Thyroid gland (tissue), 4 donors: Measurements from ENCODE around the gene SLC6A7.

Source experiments
- POLR2A ChIP-seq, 2 donors: fragments of 450-650 bp; IDR thresholded peaks; one replicate each; pipeline ENCODE4 v1.6.1; 2017; ENCODE audit warnings: antibody characterized with exemption in 2 of 2, mild to moderate bottlenecking in 2 of 2, moderate library complexity in 1 of 2
- TF ChIP-seq, protein P1 (sequence below), 6 experiments: fragments of 200-600 bp in 3 of 6; fragments of 450-650 bp in 3 of 6; sonication (generic) in 3 of 6; IDR thresholded peaks; one replicate each; pipeline ENCODE4 v1.5.1; 2016 to 2019; ENCODE audit warnings: antibody characterized with exemption in 6 of 6, mild to moderate bottlenecking in 2 of 6, inconsistent platforms in 1 of 6, moderate library complexity in 1 of 6

DNA sequence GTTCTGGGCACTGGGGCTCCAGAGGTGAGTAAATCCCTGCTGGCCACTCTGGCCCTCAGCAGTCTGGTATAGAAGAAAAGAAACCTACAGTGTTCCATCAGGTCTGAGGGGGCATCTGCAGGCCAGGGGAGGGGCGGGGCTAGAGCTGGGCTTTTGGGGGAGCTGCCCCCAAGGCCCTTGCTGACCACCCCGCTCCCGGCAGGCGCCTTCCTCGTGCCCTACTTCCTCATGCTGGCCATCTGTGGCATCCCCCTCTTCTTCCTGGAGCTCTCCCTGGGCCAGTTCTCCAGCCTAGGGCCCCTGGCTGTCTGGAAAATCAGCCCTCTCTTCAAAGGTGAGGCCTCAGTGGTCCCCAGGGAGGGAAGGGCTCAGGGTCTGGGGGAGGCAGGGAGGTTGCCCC lies 6.7 kb downstream of the SLC6A7 start:
- TF ChIP-seq, protein P1, sequence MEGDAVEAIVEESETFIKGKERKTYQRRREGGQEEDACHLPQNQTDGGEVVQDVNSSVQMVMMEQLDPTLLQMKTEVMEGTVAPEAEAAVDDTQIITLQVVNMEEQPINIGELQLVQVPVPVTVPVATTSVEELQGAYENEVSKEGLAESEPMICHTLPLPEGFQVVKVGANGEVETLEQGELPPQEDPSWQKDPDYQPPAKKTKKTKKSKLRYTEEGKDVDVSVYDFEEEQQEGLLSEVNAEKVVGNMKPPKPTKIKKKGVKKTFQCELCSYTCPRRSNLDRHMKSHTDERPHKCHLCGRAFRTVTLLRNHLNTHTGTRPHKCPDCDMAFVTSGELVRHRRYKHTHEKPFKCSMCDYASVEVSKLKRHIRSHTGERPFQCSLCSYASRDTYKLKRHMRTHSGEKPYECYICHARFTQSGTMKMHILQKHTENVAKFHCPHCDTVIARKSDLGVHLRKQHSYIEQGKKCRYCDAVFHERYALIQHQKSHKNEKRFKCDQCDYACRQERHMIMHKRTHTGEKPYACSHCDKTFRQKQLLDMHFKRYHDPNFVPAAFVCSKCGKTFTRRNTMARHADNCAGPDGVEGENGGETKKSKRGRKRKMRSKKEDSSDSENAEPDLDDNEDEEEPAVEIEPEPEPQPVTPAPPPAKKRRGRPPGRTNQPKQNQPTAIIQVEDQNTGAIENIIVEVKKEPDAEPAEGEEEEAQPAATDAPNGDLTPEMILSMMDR (IDR thresholded peaks at IDR 0.05): no peak
- no peak for TF ChIP-seq POLR2A (IDR thresholded peaks at IDR 0.05)
